NT2/D1 (cell line): ENCODE data around the gene OR10A3.

ENCODE experiments used
- SUZ12 ChIP-seq: IDR thresholded peaks from 2 replicates; pipeline ENCODE4 v1.6.1; 2011; ENCODE audit not compliant: insufficient read length, insufficient read depth; ENCODE audit errors: extremely low read depth
- YY1 ChIP-seq: IDR thresholded peaks from 2 replicates; pipeline ENCODE4 v1.6.1; 2011; ENCODE audit not compliant: insufficient read length, insufficient read depth

GRCh38 chr11:7901319-7901854, 40.1 kb downstream of the OR10A3 start:
- TF ChIP-seq YY1: no peak
- TF ChIP-seq SUZ12: no peak
